Measurements from ENCODE around the gene MED12L. TPM values are rescaled to one million over a fixed set of nuclear protein-coding genes. Genes with fewer than 3 reads are reported as not detected.

Gene MED12L
- polyA plus RNA-seq, 1 experiment: 0.06 TPM

DNA sequence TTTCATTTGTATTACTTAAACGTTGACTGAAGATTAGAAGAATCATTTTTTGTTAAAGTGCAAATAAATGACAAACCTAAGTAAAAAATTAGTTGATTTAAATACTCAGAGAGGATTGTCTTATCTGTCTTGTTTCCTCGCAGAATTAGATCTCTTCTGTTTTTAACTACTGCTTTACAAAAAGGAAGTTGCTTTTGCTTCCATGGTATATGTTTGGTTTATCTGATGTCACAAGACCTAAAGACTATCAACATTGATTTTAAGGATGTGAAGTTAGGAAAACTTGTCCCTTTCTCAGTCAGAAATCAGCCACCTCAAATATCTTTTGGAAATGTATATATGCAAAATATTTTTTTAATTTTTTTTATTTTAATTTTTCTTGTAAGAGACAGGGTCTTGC, 88.9 kb downstream of the MED12L start:
- POLR2A ChIA-PET: no interaction called here
- TF ChIP-seq, protein P1, sequence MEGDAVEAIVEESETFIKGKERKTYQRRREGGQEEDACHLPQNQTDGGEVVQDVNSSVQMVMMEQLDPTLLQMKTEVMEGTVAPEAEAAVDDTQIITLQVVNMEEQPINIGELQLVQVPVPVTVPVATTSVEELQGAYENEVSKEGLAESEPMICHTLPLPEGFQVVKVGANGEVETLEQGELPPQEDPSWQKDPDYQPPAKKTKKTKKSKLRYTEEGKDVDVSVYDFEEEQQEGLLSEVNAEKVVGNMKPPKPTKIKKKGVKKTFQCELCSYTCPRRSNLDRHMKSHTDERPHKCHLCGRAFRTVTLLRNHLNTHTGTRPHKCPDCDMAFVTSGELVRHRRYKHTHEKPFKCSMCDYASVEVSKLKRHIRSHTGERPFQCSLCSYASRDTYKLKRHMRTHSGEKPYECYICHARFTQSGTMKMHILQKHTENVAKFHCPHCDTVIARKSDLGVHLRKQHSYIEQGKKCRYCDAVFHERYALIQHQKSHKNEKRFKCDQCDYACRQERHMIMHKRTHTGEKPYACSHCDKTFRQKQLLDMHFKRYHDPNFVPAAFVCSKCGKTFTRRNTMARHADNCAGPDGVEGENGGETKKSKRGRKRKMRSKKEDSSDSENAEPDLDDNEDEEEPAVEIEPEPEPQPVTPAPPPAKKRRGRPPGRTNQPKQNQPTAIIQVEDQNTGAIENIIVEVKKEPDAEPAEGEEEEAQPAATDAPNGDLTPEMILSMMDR (IDR thresholded peaks at IDR 0.05; ENCODE audit: insufficient read depth, low read depth, low read length): no peak
- CTCF ChIA-PET: interaction anchor here (1.2 kb wide), 1 partner anchor 11 kb away, joined by 3 read pairs; no protein-coding TSS in a partner anchor

DNA sequence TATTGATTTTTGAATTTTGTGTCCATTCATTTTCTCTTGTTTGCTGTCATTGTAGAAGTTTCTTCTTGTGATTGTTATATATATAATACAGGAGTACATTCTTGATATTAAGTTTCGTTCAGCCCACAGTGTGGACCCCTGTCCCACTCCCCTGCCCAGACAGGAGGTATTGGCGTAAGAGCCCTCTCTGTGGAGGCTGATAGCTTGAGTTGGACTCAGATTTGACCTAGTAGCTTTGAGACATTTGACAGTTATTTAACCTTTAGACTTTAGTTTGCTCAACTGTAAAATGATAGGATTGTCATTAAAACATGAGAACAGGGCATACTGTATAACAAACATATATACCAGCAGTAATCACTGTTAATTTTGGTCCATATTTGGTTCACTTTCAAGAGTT, 90.5 kb downstream of the MED12L start:
- Histone ChIP-seq H3K27me3 (ENCODE audit: control insufficient read depth, insufficient read depth, low read length) (no peaks in the 10 kb centered on the region), H3K4me3 (ENCODE audit: low read depth, low read length) (no peak overlapping the region), H3K36me3 (ENCODE audit: control insufficient read depth, insufficient read depth, low read length) (no peaks in the 10 kb centered on the region)
- TF ChIP-seq, protein P1 (IDR thresholded peaks at IDR 0.05; ENCODE audit: insufficient read depth, low read depth, low read length): no peak
- ChIA-PET POLR2A (no interaction called here), CTCF (interaction anchor here (1.0 to 1.1 kb wide), 2 partner anchors 9 to 49 kb away, joined by 3 to 4 read pairs; no protein-coding TSS in a partner anchor)
- no peak for DNase-seq (ENCODE audit: low read depth)

More for the DNA sequence above, 88.9 kb downstream of the MED12L start:
- no peak for DNase-seq (ENCODE audit: low read depth)
- no peaks in the 10 kb centered on the region for H3K36me3 ChIP-seq (ENCODE audit: control insufficient read depth, insufficient read depth, low read length)
- H3K27me3 ChIP-seq (ENCODE audit: control insufficient read depth, insufficient read depth, low read length): no peaks in the 10 kb centered on the region
- no peak overlapping the region for H3K4me3 ChIP-seq (ENCODE audit: low read depth, low read length)

DNA sequence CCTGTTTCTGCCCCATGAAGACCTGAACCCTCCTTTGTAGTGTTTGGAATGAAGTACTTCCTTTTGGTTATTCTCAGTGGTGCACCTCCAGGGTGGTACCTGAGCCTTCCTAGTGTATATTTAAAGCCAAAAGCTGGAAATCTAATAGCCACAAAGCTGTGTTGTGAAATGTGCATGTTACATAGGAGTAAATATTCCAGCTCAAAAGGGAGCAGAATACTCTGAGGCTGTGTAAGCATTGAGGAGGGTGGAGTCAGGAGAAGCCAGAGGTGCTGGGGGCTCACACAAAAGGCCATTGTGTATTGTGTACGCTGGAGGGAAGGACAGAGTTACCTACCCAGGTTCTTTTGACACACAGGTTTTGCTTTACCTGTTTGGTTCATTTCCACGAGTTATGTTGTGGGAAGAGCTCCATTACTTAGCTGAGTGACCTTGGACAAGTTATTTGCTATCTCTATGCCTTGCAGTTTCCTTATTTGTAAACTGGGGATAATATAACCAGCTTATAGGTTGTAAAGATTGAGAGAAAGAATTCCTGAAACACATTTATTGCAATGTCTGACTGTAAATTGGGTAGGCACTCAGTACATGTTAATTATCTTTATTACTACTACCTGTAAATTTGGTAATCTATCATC, 92.9 kb downstream of the MED12L start:
- Histone ChIP-seq H3K4me3 (ENCODE audit: low read depth, low read length) (no peak overlapping the region), H3K27me3 (ENCODE audit: control insufficient read depth, insufficient read depth, low read length) (no peaks in the 10 kb centered on the region), H3K36me3 (ENCODE audit: control insufficient read depth, insufficient read depth, low read length) (no peaks in the 10 kb centered on the region)
- ChIA-PET CTCF (interaction anchor here (0.8 to 2.5 kb wide), 2 partner anchors 10 to 49 kb away, joined by 4 to 21 read pairs; no protein-coding TSS in a partner anchor), POLR2A (no interaction called here)
- TF ChIP-seq, protein P1 (IDR thresholded peaks at IDR 0.05; ENCODE audit: insufficient read depth, low read depth, low read length): no peak
- no peak for DNase-seq (ENCODE audit: low read depth)

DNA sequence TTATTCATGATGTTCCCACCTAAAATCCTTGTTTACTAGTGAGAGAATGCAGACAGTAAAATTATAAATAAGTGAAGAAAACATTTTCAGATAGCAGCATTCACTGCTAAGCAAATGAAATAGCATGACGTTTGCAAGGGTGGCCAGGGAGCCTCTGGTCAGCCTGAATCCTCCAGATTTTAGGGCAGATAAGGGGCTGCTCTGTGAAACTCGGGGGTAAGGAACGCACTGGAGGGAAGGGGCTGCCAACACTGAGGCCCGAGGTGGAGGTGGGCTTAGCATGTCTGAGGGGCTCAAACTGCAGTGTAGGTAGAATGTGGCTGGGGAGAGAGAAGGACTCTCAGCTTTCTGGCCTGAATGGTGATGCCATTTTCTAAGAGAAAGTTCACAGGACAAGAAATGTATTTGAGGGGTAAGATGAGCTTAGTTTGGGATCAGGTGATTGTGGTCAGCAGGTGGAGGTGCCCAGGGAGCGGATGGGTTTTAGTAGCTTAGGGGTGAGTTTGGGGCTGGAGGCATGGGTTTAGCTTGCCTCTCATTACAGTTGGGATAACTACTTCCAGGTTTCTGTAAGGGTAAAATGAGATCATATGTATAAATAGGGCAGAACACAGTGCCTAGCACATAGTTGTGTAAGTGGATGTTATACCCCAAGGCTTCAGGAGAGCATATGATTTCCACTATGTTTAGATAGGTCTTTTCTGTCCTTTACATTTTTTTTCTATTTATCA, 97.0 kb downstream of the MED12L start:
- Histone ChIP-seq H3K4me3 (ENCODE audit: low read depth, low read length) (no peak overlapping the region), H3K27me3 (ENCODE audit: control insufficient read depth, insufficient read depth, low read length) (no peaks in the 10 kb centered on the region), H3K36me3 (ENCODE audit: control insufficient read depth, insufficient read depth, low read length) (no peaks in the 10 kb centered on the region)
- no peak for DNase-seq (ENCODE audit: low read depth)
- POLR2A ChIA-PET: no interaction called here
- TF ChIP-seq, protein P1 (IDR thresholded peaks at IDR 0.05; ENCODE audit: insufficient read depth, low read depth, low read length): no peak
- CTCF ChIA-PET: interaction anchor here (0.8 to 1.3 kb wide), 2 partner anchors 19 to 100 kb away, joined by 3 to 4 read pairs; no protein-coding TSS in a partner anchor

DNA sequence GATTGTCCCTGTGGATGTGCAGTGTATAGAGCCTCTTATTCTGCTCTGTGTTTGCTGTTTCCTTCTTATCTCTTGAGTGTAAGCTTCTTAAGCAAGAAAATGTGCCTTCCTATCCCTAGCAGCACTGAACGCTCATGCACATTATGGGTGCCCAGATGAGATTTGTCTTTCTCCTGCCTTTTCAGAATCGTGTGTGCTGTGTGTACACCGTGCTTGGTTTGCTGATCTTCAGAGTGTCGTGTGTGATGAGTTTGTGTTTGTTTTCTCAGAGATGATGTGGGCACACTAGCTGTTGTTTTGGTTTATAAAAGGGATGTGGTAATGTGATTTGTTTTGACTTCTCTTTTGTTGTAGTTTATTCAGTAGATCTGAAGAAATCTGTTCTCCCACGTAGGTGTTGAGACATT, 97.8 kb downstream of the MED12L start:
- CTCF ChIA-PET: no interaction called here
- TF ChIP-seq, protein P1 (IDR thresholded peaks at IDR 0.05; ENCODE audit: insufficient read depth, low read depth, low read length): no peak
- Histone ChIP-seq H3K36me3 (ENCODE audit: control insufficient read depth, insufficient read depth, low read length) (no peaks in the 10 kb centered on the region), H3K27me3 (ENCODE audit: control insufficient read depth, insufficient read depth, low read length) (no peaks in the 10 kb centered on the region), H3K4me3 (ENCODE audit: low read depth, low read length) (no peak overlapping the region)
- POLR2A ChIA-PET: no interaction called here
- no peak for DNase-seq (ENCODE audit: low read depth)
